ENCODE results near the gene LGALS4. TPM values are rescaled to one million over a fixed set of nuclear protein-coding genes. Genes with fewer than 3 reads are reported as not detected.
A peak's percentile ranks its signal among the peaks of the same experiment; 100 is the strongest.
"Not testable (repeated sequence)": the region's sequence is repeated elsewhere in the genome, so short reads cannot be mapped to it uniquely, and the experiment has no call there.

Gene LGALS4
- total RNA-seq, 2 donors from 2014 or later: 3.5 TPM; not detected in 1

DNA sequence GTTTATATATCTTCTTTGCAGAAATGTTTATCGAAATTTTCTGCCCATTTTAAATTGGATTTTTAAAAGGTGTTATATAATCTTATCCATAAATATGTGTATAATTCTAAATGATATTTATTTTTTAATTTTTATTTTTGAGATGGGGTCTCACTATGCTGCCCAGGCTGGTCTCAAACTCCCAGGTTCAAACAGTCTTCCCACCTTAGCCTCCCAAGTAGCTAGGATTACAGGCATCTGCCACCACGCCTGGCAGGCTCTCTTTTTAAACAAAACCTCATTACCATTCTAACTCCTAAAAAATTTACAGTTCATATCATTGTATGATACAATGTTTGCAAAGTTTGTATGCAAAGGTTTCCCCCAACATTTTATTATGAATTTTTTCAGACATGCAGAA is 16.6 kb downstream of the LGALS4 start:
- H3K4me3 ChIP-seq: no peak overlapping the region
- H3K27ac ChIP-seq: no peak overlapping the region
- no peaks in the 10 kb centered on the region for H3K9me3 ChIP-seq
- TF ChIP-seq, protein P1, sequence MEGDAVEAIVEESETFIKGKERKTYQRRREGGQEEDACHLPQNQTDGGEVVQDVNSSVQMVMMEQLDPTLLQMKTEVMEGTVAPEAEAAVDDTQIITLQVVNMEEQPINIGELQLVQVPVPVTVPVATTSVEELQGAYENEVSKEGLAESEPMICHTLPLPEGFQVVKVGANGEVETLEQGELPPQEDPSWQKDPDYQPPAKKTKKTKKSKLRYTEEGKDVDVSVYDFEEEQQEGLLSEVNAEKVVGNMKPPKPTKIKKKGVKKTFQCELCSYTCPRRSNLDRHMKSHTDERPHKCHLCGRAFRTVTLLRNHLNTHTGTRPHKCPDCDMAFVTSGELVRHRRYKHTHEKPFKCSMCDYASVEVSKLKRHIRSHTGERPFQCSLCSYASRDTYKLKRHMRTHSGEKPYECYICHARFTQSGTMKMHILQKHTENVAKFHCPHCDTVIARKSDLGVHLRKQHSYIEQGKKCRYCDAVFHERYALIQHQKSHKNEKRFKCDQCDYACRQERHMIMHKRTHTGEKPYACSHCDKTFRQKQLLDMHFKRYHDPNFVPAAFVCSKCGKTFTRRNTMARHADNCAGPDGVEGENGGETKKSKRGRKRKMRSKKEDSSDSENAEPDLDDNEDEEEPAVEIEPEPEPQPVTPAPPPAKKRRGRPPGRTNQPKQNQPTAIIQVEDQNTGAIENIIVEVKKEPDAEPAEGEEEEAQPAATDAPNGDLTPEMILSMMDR (IDR thresholded peaks at IDR 0.05): no peak
- H3K4me1 ChIP-seq (ENCODE audit: control insufficient read depth in 1 of 2, low read depth in 2 of 2): peaks cover 0 to 3% of the 10 kb centered on the region in 2 donors
- no peaks in the 10 kb centered on the region for H3K27me3 ChIP-seq (replicated peaks; ENCODE audit: insufficient read depth)
- no peak for ATAC-seq (ENCODE audit: insufficient number of reproducible peaks, low FRiP score, low read depth)
- H3K36me3 ChIP-seq: no peaks in the 10 kb centered on the region
- no peak for DNase-seq (ENCODE audit: low spot score)

DNA sequence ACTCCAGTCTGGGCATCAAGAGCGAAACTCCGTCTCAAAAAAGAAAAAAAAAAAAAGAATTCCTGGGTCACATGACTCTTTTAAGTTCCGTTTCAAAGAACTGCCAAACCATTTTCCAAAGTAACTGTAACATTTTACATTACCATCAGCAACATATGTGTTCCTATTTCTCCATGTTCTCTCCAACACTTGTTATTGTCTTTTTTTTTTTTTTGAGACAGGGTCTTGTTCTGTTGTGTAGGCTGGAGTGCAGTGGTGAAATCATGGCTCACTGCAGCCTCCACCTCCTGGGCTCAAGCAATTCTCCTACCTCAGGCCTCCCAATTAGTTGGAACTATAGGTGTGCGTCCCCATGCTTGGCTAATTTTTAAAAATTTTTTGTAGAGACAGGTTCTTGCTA is 17.2 kb downstream of the LGALS4 start:
- DNase-seq (ENCODE audit: low spot score) (no peak), ATAC-seq (ENCODE audit: insufficient number of reproducible peaks, low FRiP score, low read depth) (no peak)

DNA sequence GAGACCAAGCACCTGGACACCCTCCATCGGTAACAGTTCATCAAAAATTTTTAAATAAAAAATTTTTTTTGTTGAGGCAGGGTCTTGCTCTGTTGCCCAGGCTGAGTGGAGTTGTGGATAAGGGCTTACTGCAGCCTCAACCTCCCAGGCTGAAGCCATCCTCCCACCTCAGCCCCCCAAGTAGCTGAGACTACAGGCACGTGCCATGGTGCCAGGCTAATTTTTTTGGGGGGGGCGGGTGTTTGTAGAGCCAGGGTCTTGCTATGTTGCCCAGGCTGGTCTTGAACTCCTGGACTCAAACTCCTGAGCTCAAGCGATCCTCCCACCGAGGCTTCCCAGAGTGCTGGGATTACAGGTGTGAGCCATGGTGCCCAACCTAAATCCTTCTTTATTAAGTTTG is 19.1 kb downstream of the LGALS4 start:
- no peak overlapping the region for H3K4me3 ChIP-seq
- no peaks in the 10 kb centered on the region for H3K9me3 ChIP-seq
- H3K27me3 ChIP-seq (replicated peaks; ENCODE audit: insufficient read depth): no peaks in the 10 kb centered on the region
- ATAC-seq (ENCODE audit: insufficient number of reproducible peaks, low FRiP score, low read depth) (no peak), DNase-seq (ENCODE audit: low spot score) (no peak)
- no peak overlapping the region for H3K27ac ChIP-seq
- no peaks in the 10 kb centered on the region for H3K36me3 ChIP-seq
- peaks cover 0 to 3% of the 10 kb centered on the region in 2 donors for H3K4me1 ChIP-seq (ENCODE audit: control insufficient read depth in 1 of 2, low read depth in 2 of 2)
- TF ChIP-seq, protein P1 (IDR thresholded peaks at IDR 0.05): no peak

More for the DNA sequence above, 17.2 kb downstream of the LGALS4 start:
- no peak overlapping the region for H3K4me3 ChIP-seq
- TF ChIP-seq, protein P1 (IDR thresholded peaks at IDR 0.05): no peak
- H3K9me3 ChIP-seq: no peaks in the 10 kb centered on the region
- H3K27ac ChIP-seq: no peak overlapping the region
- H3K27me3 ChIP-seq (replicated peaks; ENCODE audit: insufficient read depth): no peaks in the 10 kb centered on the region
- H3K4me1 ChIP-seq (ENCODE audit: control insufficient read depth in 1 of 2, low read depth in 2 of 2): peaks cover 0 to 3% of the 10 kb centered on the region in 2 donors
- no peaks in the 10 kb centered on the region for H3K36me3 ChIP-seq

DNA sequence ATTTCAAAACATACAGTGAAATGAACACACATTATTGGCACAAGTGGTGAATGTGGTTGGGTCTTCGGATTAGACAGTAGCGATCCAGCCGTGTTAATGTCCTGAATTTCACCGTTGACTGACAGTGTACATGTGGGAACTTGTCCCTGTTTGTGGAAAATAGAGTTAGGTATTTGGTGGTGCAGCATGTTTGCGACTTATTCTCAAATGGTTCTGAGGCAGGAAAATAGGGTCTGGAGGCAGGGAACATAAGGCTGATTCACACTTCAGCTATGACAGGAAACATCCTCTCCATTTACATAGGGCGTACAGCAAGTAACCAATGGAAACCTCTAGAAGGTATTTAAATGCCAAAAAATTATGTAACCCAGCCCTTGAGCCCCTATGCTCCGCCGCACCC is 19.6 kb downstream of the LGALS4 start:
- ATAC-seq (ENCODE audit: insufficient number of reproducible peaks, low FRiP score, low read depth) (no peak), DNase-seq (ENCODE audit: low spot score) (no peak)
- no peak overlapping the region for H3K27ac ChIP-seq
- H3K9me3 ChIP-seq: no peaks in the 10 kb centered on the region
- TF ChIP-seq, protein P1 (IDR thresholded peaks at IDR 0.05): no peak
- H3K4me3 ChIP-seq: no peak overlapping the region
- H3K36me3 ChIP-seq: no peaks in the 10 kb centered on the region
- H3K4me1 ChIP-seq (ENCODE audit: control insufficient read depth in 1 of 2, low read depth in 2 of 2): peaks cover 0 to 3% of the 10 kb centered on the region in 2 donors
- H3K27me3 ChIP-seq (replicated peaks; ENCODE audit: insufficient read depth): no peaks in the 10 kb centered on the region

DNA sequence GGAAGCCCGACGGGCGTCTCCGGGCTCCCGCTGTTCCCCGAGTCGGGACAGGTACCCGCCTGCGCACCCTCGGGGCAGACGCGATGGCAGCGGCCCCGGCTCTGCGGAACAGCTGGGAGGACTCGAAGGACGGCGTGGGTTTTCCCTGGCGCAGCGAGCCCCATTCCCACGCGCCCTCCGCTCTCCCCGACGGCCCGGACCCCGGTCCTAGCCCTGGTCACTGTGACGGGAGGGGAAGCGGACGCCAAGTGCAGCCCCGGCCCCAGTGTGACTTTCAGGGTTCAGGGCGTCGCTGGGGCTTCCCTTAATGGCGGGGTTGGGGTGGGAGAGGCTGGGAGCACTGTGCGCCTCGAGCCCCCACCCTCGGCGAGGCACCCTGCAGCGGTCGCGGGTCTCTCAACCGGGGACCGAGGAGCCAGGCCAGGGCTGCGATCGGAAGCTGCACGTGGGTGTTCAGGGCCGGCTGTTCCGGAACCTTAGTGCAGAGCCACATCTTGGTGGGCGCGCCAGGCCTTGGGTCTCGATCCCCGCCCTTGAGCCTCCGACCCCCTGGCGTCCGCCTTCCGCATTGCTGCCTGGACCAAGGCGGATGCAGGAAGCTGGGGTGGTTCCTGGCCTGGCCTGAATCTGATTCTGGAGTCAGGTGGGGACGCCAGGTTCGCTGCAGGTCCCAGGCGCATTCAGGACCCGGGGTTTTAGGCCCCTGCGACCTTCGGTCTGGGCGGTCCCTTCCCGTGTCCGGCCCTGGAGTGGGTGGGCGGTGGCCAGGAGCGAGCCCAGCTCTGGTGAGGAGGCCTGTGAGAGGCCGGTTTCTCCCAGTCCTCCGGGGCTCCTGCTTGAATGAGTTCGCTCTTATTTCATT is 20.3 kb downstream of the LGALS4 start:
- Histone ChIP-seq H3K27me3 (replicated peaks; ENCODE audit: insufficient read depth) (no peaks in the 10 kb centered on the region), H3K4me1 (ENCODE audit: control insufficient read depth in 1 of 2, low read depth in 2 of 2) (peaks cover 0 to 3% of the 10 kb centered on the region in 2 donors), H3K9me3 (no peaks in the 10 kb centered on the region), H3K36me3 (no peaks in the 10 kb centered on the region), H3K27ac (no peak overlapping the region), H3K4me3 (peak overlapping the region; percentile 66)
- DNase-seq (ENCODE audit: low spot score) (no peak), ATAC-seq (ENCODE audit: insufficient number of reproducible peaks, low FRiP score, low read depth) (no peak)
- TF ChIP-seq, protein P1 (IDR thresholded peaks at IDR 0.05): peak; percentile 23

DNA sequence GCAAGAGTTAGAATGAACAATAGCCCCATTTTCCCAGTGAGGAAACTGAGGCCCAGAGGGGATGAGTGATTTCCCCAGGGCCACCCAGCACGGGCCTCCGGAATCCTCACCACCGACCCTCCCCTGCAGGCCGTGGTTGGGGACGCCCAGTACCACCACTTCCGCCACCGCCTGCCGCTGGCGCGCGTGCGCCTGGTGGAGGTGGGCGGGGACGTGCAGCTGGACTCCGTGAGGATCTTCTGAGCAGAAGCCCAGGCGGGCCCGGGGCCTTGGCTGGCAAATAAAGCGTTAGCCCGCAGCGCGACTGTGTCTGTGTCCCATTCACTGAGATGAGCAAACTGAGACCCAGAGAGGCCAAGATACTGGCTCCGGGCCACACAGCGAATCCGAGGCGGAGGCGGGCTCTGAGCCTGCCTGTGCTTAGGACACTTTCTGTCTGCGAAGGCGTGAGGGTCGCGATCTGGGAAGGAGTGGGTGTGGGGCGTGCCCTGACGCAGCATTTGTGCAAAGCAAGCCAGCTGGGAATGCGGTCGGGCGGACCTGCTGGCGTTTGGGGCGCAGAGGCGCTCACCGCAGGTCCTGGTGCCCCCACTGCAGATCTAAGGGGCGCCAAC is 21.2 kb downstream of the LGALS4 start:
- ATAC-seq (ENCODE audit: insufficient number of reproducible peaks, low FRiP score, low read depth); DNase-seq (ENCODE audit: low spot score): not testable (repeated sequence)
- H3K4me3 ChIP-seq: peak overlapping the region; percentile 67

DNA sequence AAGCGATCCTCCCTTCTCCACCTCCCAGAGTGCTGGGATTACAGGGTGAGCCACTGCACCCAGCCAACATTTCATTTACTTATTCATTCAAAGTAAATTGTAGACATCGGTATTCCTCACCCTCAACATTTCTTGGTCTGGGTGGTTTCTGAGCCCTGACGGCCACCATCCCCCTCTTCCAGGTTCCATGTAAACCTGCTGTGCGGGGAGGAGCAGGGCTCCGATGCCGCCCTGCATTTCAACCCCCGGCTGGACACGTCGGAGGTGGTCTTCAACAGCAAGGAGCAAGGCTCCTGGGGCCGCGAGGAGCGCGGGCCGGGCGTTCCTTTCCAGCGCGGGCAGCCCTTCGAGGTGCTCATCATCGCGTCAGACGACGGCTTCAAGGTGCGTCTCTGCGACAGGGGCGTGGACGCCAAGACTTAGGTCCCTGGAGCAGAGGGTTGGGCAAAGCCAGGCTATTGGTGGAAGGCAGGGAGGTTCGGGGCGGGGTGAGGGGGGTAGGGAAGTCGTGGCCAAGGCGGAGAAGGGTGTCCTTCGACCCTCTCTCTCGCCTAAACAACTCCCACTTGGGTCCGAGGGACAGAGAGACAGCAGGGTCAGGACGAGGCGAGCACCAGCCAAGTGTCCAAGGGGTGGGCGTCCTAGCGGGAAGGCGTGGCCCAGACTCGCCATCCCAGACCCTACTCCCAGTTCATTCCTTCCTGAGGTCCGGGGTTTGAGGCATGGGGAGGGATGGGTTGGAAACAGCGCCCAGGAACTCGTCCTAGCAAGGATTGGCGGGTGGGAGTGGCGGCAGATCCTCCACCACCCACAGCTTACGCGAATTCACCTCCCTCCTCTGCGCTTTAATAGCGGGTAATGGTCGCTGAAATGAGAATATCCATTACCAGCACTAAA is 22.0 kb downstream of the LGALS4 start:
- ATAC-seq (ENCODE audit: insufficient number of reproducible peaks, low FRiP score, low read depth); H3K9me3 ChIP-seq; H3K36me3 ChIP-seq; DNase-seq (ENCODE audit: low spot score); H3K27me3 ChIP-seq (replicated peaks; ENCODE audit: insufficient read depth); H3K4me1 ChIP-seq (ENCODE audit: control insufficient read depth in 1 of 2, low read depth in 2 of 2); H3K27ac ChIP-seq: not testable (repeated sequence)
- peak overlapping the region; percentile 67 for H3K4me3 ChIP-seq

More for the DNA sequence above, 21.2 kb downstream of the LGALS4 start:
- not testable (repeated sequence) for H3K36me3 ChIP-seq; H3K27ac ChIP-seq; H3K9me3 ChIP-seq; H3K4me1 ChIP-seq (ENCODE audit: control insufficient read depth in 1 of 2, low read depth in 2 of 2); H3K27me3 ChIP-seq (replicated peaks; ENCODE audit: insufficient read depth)

All from thoracic aorta (tissue), 2 donors.